Astrocyte (in vitro differentiated cells and primary cell): ENCODE results near the gene OR51B4. TPM values are rescaled to one million over a fixed set of nuclear protein-coding genes. Genes with fewer than 3 reads are reported as not detected.
"Not testable (repeated sequence)": the region's sequence is repeated elsewhere in the genome, so short reads cannot be mapped to it uniquely, and the experiment has no call there.

Experiments used
- DNase-seq: peaks from one replicate; pipeline ENCODE4 v3.0.0-alpha.2; 2010; ENCODE audit warnings: low read depth
- FAIRE-seq: peaks from 2 replicates; lab custom pipeline; 2011; peaks lifted over from hg19 to GRCh38; lab: Jason Lieb, UNC
- H2AFZ ChIP-seq: 2 replicates; pipeline ENCODE4 v1.6.0; 2012; ENCODE audit warnings: low read depth, low read length, inconsistent platforms
- H3K27ac ChIP-seq: 2 replicates; pipeline ENCODE4 v1.5.1; 2011; ENCODE audit warnings: low read depth, low read length, inconsistent platforms
- H3K27me3 ChIP-seq: 2 replicates; pipeline ENCODE4 v1.6.0; 2011; ENCODE audit warnings: low read length, inconsistent platforms; ENCODE audit not compliant: insufficient read depth
- H3K36me3 ChIP-seq: 2 replicates; pipeline ENCODE4 v1.5.1; 2011; ENCODE audit warnings: low read length, inconsistent platforms; ENCODE audit not compliant: insufficient read depth
- H3K4me1 ChIP-seq: 2 replicates; pipeline ENCODE4 v1.5.1; 2011; ENCODE audit warnings: low read length, inconsistent platforms; ENCODE audit not compliant: insufficient read depth
- H3K4me2 ChIP-seq: 2 replicates; pipeline ENCODE4 v1.6.0; 2012; ENCODE audit warnings: low read length, inconsistent platforms
- H3K4me3 ChIP-seq: 2 replicates; pipeline ENCODE4 v1.5.1; 2011; ENCODE audit warnings: low read depth, mild to moderate bottlenecking, low read length, inconsistent platforms; ENCODE audit not compliant: insufficient read depth
- H3K79me2 ChIP-seq: 2 replicates; pipeline ENCODE4 v1.6.0; 2012; ENCODE audit warnings: mild to moderate bottlenecking, low read length, inconsistent platforms; ENCODE audit not compliant: insufficient read depth
- H3K9ac ChIP-seq: 2 replicates; pipeline ENCODE4 v1.6.0; 2012; ENCODE audit warnings: mild to moderate bottlenecking, low read length, inconsistent platforms
- H3K9me3 ChIP-seq: 2 replicates; pipeline ENCODE4 v1.5.1; 2012; ENCODE audit warnings: low read depth, mild to moderate bottlenecking, low read length, inconsistent platforms; ENCODE audit not compliant: insufficient read depth
- H4K20me1 ChIP-seq: 2 replicates; pipeline ENCODE4 v1.6.0; 2012; ENCODE audit warnings: low read length, inconsistent platforms; ENCODE audit not compliant: insufficient read depth
- H3K27ac Mint-ChIP-seq: one replicate; pipeline ENCODE4 v1.8.0; 2021; ENCODE audit warnings: mild to moderate bottlenecking, mixed read lengths; ENCODE audit not compliant: unreplicated experiment
- H3K27me3 Mint-ChIP-seq: one replicate; pipeline ENCODE4 v1.8.0; 2021; ENCODE audit warnings: low read depth, mixed read lengths; ENCODE audit not compliant: unreplicated experiment
- H3K36me3 Mint-ChIP-seq: one replicate; pipeline ENCODE4 v1.8.0; 2021; ENCODE audit warnings: low read depth, mixed read lengths; ENCODE audit not compliant: unreplicated experiment
- H3K4me1 Mint-ChIP-seq: one replicate; pipeline ENCODE4 v1.8.0; 2021; ENCODE audit warnings: low read depth, mixed read lengths; ENCODE audit not compliant: unreplicated experiment
- H3K4me3 Mint-ChIP-seq: one replicate; pipeline ENCODE4 v1.8.0; 2021; ENCODE audit warnings: mild to moderate bottlenecking, moderate library complexity, mixed read lengths; ENCODE audit not compliant: unreplicated experiment
- H3K9me3 Mint-ChIP-seq: one replicate; pipeline ENCODE4 v1.8.0; 2021; ENCODE audit warnings: mild to moderate bottlenecking, mixed read lengths; ENCODE audit not compliant: unreplicated experiment
- CTCF ChIP-seq: IDR thresholded peaks from 2 replicates; pipeline ENCODE4 v1.5.1; 2011; ENCODE audit warnings: low read depth, mild to moderate bottlenecking, inconsistent platforms, low read length, moderate library complexity; ENCODE audit not compliant: insufficient read depth
- EZH2 ChIP-seq: IDR thresholded peaks from 2 replicates; pipeline ENCODE4 v1.6.1; 2012; ENCODE audit warnings: mild to moderate bottlenecking, low read length, inconsistent platforms; ENCODE audit not compliant: insufficient read depth
- total RNA-seq: library from RNA; stranded (reverse); gene quantifications from 2 replicates; pipeline ENCODE4 v1.2.1, GENCODE V29; 2021

Gene OR51B4
- total RNA-seq, 1 donor from 2014 or later = not detected

DNA sequence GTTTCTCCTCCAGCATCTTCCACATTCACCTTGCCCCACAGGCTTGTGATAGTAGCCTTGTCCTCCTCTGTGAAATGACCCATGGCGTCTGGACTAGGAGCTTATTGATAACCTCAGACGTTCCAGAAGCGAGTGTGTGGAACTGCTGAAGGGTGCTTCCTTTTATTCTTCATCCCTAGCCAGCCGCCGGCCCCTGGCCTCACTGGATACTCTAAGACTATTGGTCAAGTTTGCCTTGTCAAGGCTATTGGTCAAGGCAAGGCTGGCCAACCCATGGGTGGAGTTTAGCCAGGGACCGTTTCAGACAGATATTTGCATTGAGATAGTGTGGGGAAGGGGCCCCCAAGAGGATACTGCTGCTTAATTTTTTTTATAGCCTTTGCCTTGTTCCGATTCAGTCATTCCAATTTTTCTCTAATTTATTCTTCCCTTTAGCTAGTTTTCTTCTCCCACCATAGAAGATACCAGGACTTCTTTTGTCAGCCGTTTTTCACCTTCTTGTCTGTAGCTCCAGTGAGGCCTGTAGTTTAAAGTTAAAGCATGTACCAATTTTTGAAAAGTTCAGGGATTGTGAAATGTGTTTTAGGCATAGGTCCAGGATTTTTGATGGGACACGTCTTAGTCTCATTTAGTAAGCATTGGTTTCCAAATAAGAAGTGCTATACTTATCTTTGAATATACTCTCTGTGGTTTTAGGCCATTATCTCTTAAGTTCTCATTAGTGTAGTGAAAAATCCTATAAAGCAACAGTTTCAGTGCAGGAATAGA lies 46.9 kb downstream of the OR51B4 start, which contains the start of gene HBG2:
TSS of gene HBG2 (minus strand) at position 136 of the 768 bp plus-strand sequence. CDS start at position 83, 53 bp downstream.
- H3K27ac ChIP-seq, H3K79me2 ChIP-seq, H3K36me3 ChIP-seq, H3K9me3 ChIP-seq, H3K36me3 Mint-ChIP-seq, H3K27me3 Mint-ChIP-seq, H2AFZ ChIP-seq, H3K27ac Mint-ChIP-seq, H3K27me3 ChIP-seq, H4K20me1 ChIP-seq, H3K4me2 ChIP-seq, DNase-seq, FAIRE-seq, H3K4me1 ChIP-seq, H3K9ac ChIP-seq, H3K4me3 ChIP-seq, H3K9me3 Mint-ChIP-seq, H3K4me3 Mint-ChIP-seq, H3K4me1 Mint-ChIP-seq: not testable (repeated sequence)

GRCh38 chr11:5254023-5254422 lies 47.7 kb downstream of the OR51B4 start:
- not testable (repeated sequence) for DNase-seq, H2AFZ ChIP-seq, H3K4me3 ChIP-seq, H3K27ac ChIP-seq, H3K79me2 ChIP-seq, H3K27ac Mint-ChIP-seq, H3K4me2 ChIP-seq, H3K9me3 ChIP-seq, H3K9me3 Mint-ChIP-seq, H4K20me1 ChIP-seq, H3K4me1 ChIP-seq, H3K27me3 Mint-ChIP-seq, H3K36me3 Mint-ChIP-seq, H3K4me1 Mint-ChIP-seq, H3K27me3 ChIP-seq, H3K9ac ChIP-seq, H3K4me3 Mint-ChIP-seq, FAIRE-seq, H3K36me3 ChIP-seq

- not testable (repeated sequence) for H4K20me1 ChIP-seq, H3K9ac ChIP-seq, H3K4me3 Mint-ChIP-seq, H3K79me2 ChIP-seq, H3K27me3 Mint-ChIP-seq, H3K4me1 ChIP-seq, H3K27ac ChIP-seq, FAIRE-seq, H3K4me3 ChIP-seq, H3K27ac Mint-ChIP-seq, H2AFZ ChIP-seq, H3K4me1 Mint-ChIP-seq, H3K4me2 ChIP-seq, DNase-seq, H3K36me3 ChIP-seq, H3K36me3 Mint-ChIP-seq, H3K27me3 ChIP-seq, H3K9me3 ChIP-seq, H3K9me3 Mint-ChIP-seq
These were observed 48.3 kb downstream of the OR51B4 start for GRCh38 chr11:5253440-5253839.

DNA sequence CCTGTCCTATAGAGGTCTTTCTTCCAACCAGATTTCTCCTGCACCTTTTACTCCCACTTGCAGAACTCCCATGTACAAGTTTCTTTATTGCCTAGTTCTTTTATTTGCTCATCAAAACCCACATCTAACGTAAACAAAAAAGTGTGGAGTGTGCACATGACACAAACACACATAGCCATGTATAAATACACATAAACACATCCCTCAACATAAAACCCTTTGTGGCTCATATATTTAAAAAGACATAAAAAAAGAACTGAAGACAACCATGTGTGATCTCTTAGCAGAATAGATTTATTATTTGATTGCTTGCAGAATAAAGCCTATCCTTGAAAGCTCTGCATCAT lies 48.9 kb downstream of the OR51B4 start:
- DNase-seq (no peak), FAIRE-seq (no peak)
- no peaks in the 10 kb centered on the region for H3K4me1 Mint-ChIP-seq
- H3K36me3 Mint-ChIP-seq = no peaks in the 10 kb centered on the region
- H3K27ac Mint-ChIP-seq = no peak overlapping the region
- Histone ChIP-seq H3K27ac (no peak overlapping the region), H3K9me3 (no peaks in the 10 kb centered on the region), H3K4me1 (no peaks in the 10 kb centered on the region), H3K79me2 (no peaks in the 10 kb centered on the region), H4K20me1 (no peaks in the 10 kb centered on the region), H3K9ac (no peak overlapping the region), H2AFZ (no peak overlapping the region), H3K4me3 (no peak overlapping the region), H3K27me3 (no peaks in the 10 kb centered on the region), H3K36me3 (no peaks in the 10 kb centered on the region), H3K4me2 (no peak overlapping the region)
- TF ChIP-seq EZH2 (no peak), CTCF (no peak)
- peaks cover 5% of the 10 kb centered on the region for H3K9me3 Mint-ChIP-seq
- no peak overlapping the region for H3K4me3 Mint-ChIP-seq
- H3K27me3 Mint-ChIP-seq = peaks cover 4% of the 10 kb centered on the region
